ENCODE measurements around the gene ROR2.

The ROR2 gene

DNA sequence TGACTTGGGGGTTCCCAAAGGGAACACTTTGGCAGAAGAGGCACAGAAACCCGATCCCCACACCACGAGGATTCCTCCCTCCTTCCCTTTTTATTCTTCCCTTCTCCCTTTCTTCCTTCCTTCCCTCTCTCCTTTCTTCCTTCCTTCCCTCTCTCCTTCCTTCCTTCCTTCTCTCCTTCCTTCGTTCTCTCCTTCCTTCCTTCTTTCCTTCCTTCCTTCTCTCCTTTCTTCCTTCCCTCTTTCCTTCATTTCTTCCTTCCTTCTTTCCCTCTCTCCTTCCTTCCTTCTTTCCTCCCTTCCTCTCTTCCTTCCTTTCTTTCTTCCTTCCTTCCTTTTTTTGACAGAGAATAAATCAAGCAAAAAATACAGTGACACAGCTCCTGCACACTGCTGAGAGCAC lies 358.4 kb downstream of the ROR2 start:
- Histone ChIP-seq H3K4me3 (IDR thresholded peaks at IDR 0.05; ENCODE audit: insufficient read depth, low read depth, low read length) (no peak overlapping the region), H3K27ac (no peak overlapping the region), H3K36me3 (ENCODE audit: insufficient read depth) (no peaks in the 10 kb centered on the region), H2AFZ (ENCODE audit: low read depth) (no peak overlapping the region), H3K79me2 (ENCODE audit: insufficient read depth, low read depth) (no peaks in the 10 kb centered on the region), H4K20me1 (ENCODE audit: insufficient read depth) (no peaks in the 10 kb centered on the region), H3K27me3 (ENCODE audit: insufficient read depth, low read depth) (no peaks in the 10 kb centered on the region), H3K4me1 (ENCODE audit: low read depth, poor library complexity, severe bottlenecking) (peaks cover 1% of the 10 kb centered on the region), H3K4me2 (no peak overlapping the region), H3K9ac (no peak overlapping the region)
- TF ChIP-seq, protein P1, sequence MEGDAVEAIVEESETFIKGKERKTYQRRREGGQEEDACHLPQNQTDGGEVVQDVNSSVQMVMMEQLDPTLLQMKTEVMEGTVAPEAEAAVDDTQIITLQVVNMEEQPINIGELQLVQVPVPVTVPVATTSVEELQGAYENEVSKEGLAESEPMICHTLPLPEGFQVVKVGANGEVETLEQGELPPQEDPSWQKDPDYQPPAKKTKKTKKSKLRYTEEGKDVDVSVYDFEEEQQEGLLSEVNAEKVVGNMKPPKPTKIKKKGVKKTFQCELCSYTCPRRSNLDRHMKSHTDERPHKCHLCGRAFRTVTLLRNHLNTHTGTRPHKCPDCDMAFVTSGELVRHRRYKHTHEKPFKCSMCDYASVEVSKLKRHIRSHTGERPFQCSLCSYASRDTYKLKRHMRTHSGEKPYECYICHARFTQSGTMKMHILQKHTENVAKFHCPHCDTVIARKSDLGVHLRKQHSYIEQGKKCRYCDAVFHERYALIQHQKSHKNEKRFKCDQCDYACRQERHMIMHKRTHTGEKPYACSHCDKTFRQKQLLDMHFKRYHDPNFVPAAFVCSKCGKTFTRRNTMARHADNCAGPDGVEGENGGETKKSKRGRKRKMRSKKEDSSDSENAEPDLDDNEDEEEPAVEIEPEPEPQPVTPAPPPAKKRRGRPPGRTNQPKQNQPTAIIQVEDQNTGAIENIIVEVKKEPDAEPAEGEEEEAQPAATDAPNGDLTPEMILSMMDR (conservative IDR thresholded peaks at IDR 0.05; ENCODE audit: low read depth, low read length) = no peak

DNA sequence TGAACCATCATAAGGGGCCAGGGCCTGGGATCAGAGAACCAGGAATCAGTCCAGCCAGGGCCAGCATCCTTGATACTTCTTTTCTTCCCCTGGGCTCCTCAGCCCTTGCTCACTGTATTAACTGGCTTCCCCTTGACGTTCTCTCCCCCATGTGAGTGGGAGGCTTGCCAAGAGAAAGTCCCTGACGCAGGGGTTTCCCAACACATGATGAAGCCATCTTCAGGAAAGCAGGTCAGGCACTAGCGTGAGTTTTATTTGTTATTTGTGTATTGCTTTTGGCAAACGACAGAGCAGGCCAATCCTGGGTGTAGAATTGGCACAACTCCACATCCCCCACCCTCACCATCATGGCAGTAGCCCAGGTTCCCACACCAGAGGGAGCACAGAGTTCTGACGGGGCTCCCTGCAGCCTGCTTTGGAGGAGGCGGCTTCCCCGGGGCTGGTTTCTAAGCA lies 360.9 kb downstream of the ROR2 start:
- Histone ChIP-seq H3K4me2 (no peak overlapping the region), H3K36me3 (ENCODE audit: insufficient read depth) (no peaks in the 10 kb centered on the region), H3K4me1 (ENCODE audit: low read depth, poor library complexity, severe bottlenecking) (peaks cover 3% of the 10 kb centered on the region), H4K20me1 (ENCODE audit: insufficient read depth) (no peaks in the 10 kb centered on the region), H3K27ac (no peak overlapping the region), H2AFZ (ENCODE audit: low read depth) (no peak overlapping the region), H3K27me3 (ENCODE audit: insufficient read depth, low read depth) (no peaks in the 10 kb centered on the region), H3K4me3 (IDR thresholded peaks at IDR 0.05; ENCODE audit: insufficient read depth, low read depth, low read length) (no peak overlapping the region), H3K9ac (no peak overlapping the region), H3K79me2 (ENCODE audit: insufficient read depth, low read depth) (no peaks in the 10 kb centered on the region)
- TF ChIP-seq, protein P1 (conservative IDR thresholded peaks at IDR 0.05; ENCODE audit: low read depth, low read length) = no peak

DNA sequence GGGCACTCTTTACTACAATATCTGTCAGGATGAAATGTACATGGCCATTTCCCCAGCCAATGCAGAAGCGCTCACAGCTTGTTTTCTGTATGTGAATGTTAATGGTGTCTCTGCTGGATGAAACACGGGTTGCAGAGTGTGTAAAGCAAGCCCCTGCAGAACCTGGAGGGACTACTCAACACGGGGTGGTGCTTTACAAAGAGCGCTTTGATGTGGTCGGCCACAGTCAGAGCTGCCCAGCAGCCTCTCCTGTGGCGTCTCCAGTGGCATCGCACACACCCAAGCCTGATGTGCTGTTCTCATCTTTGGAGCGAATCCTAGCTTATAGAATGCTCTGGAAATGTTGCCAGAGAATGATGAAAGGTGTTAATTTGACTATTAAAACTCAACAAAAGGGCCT lies 363.7 kb downstream of the ROR2 start:
- H3K36me3 ChIP-seq (ENCODE audit: insufficient read depth) = no peaks in the 10 kb centered on the region
- peaks cover 3% of the 10 kb centered on the region for H3K4me1 ChIP-seq (ENCODE audit: low read depth, poor library complexity, severe bottlenecking)
- TF ChIP-seq, protein P1 (conservative IDR thresholded peaks at IDR 0.05; ENCODE audit: low read depth, low read length) = no peak
- H3K9ac ChIP-seq = no peak overlapping the region
- no peak overlapping the region for H2AFZ ChIP-seq (ENCODE audit: low read depth)
- H3K4me2 ChIP-seq = no peak overlapping the region
- H3K79me2 ChIP-seq (ENCODE audit: insufficient read depth, low read depth) = no peaks in the 10 kb centered on the region
- no peaks in the 10 kb centered on the region for H4K20me1 ChIP-seq (ENCODE audit: insufficient read depth)
- no peak overlapping the region for H3K27ac ChIP-seq
- H3K4me3 ChIP-seq (IDR thresholded peaks at IDR 0.05; ENCODE audit: insufficient read depth, low read depth, low read length) = no peak overlapping the region
- no peaks in the 10 kb centered on the region for H3K27me3 ChIP-seq (ENCODE audit: insufficient read depth, low read depth)

DNA sequence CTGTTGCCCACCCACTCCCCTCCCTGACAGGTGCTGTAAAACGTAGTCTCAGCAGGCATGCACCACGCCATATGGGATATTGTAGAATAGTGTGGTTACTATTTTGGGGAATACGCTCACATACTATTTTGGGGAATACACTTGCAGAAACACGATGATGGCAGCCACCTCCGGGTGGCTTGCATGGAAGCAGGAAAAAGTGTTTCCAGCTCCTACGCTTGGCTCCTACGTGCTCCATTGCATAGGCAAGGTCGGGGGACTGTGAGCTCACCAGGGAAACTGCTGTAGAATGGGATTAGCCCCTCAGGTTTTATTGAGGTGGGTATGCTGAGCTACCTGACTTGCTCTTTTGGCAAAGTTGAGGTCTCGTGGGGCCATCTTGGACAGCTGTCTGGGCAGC lies 366.1 kb downstream of the ROR2 start:
- H3K4me2 ChIP-seq = no peak overlapping the region
- TF ChIP-seq, protein P1 (conservative IDR thresholded peaks at IDR 0.05; ENCODE audit: low read depth, low read length) = no peak
- H2AFZ ChIP-seq (ENCODE audit: low read depth) = no peak overlapping the region
- no peak overlapping the region for H3K27ac ChIP-seq
- H3K4me1 ChIP-seq (ENCODE audit: low read depth, poor library complexity, severe bottlenecking) = peaks cover 3% of the 10 kb centered on the region
- no peak overlapping the region for H3K4me3 ChIP-seq (IDR thresholded peaks at IDR 0.05; ENCODE audit: insufficient read depth, low read depth, low read length)
- no peaks in the 10 kb centered on the region for H3K36me3 ChIP-seq (ENCODE audit: insufficient read depth)
- H3K9ac ChIP-seq = no peak overlapping the region
- no peaks in the 10 kb centered on the region for H3K27me3 ChIP-seq (ENCODE audit: insufficient read depth, low read depth)
- H3K79me2 ChIP-seq (ENCODE audit: insufficient read depth, low read depth) = no peaks in the 10 kb centered on the region
- no peaks in the 10 kb centered on the region for H4K20me1 ChIP-seq (ENCODE audit: insufficient read depth)

Measured in KMS-11 (cell line).